GM12891 (cell line): ENCODE measurements around the gene INPPL1. TPM values are rescaled to one million over a fixed set of nuclear protein-coding genes. Genes with fewer than 3 reads are reported as not detected.
"Not testable (repeated sequence)": the region's sequence is repeated elsewhere in the genome, so short reads cannot be mapped to it uniquely, and the experiment has no call there.

ENCODE experiments used
- DNase-seq: peaks from one replicate; pipeline ENCODE4 v3.0.0; 2011; ENCODE audit warnings: low spot score; ENCODE audit not compliant: insufficient read length
- FAIRE-seq: peaks from 2 replicates; lab custom pipeline; 2011; peaks lifted over from hg19 to GRCh38; lab: Jason Lieb, UNC
- PAX5 ChIP-seq: IDR thresholded peaks from 2 replicates; pipeline ENCODE4 v1.6.1; 2011; ENCODE audit warnings: low read length, moderate library complexity, mild to moderate bottlenecking; ENCODE audit not compliant: insufficient read depth, severe bottlenecking
- POLR2A ChIP-seq: IDR thresholded peaks from 2 replicates; pipeline ENCODE4 v1.6.1; 2011; ENCODE audit warnings: low read depth, low read length, control low read depth
- POLR2AphosphoS5 ChIP-seq: IDR thresholded peaks from 2 replicates; pipeline ENCODE4 v1.6.1; 2011; ENCODE audit warnings: low read depth, low read length, control low read depth
- POU2F2 ChIP-seq: IDR thresholded peaks from 2 replicates; pipeline ENCODE4 v1.6.1; 2011; ENCODE audit warnings: low read depth, mild to moderate bottlenecking, control low read depth, low read length, moderate library complexity
- SPI1 ChIP-seq: IDR thresholded peaks from 2 replicates; pipeline ENCODE4 v1.6.1; 2011; ENCODE audit warnings: low read depth, low read length, control low read depth
- TAF1 ChIP-seq: IDR thresholded peaks from 2 replicates; pipeline ENCODE4 v1.6.1; 2011; ENCODE audit warnings: low read depth, low read length, control low read depth
- polyA plus RNA-seq: library from polyadenylated mRNA; unstranded; fragments of >200 nt; gene quantifications from one replicate; pipeline ENCODE4 v1.2.1, GENCODE V29; 2012; ENCODE audit warnings: low read depth, missing spikeins, inconsistent platforms; ENCODE audit not compliant: missing spikeins

The INPPL1 gene
- polyA plus RNA-seq: 59.5 TPM

GRCh38 chr11:72224564-72225410, at the start of gene INPPL1:
TSS of gene INPPL1 (plus strand) at chr11:72224767. CDS start at chr11:72224985, 218 bp downstream.
- DNase-seq: no peak
- FAIRE-seq: peak; percentile 45
- TF ChIP-seq POLR2A (no peak), PAX5 (no peak), TAF1 (no peak), SPI1 (no peak), POU2F2 (no peak), POLR2AphosphoS5 (no peak)

GRCh38 chr11:72177656-72178055, 46.9 kb upstream of the INPPL1 start:
- DNase-seq (no peak), FAIRE-seq (no peak)
- TF ChIP-seq POLR2AphosphoS5 (no peak), TAF1 (no peak), SPI1 (no peak), POLR2A (no peak), POU2F2 (no peak), PAX5 (no peak)

GRCh38 chr11:72179049-72179803, 45.3 kb upstream of the INPPL1 start:
- DNase-seq (no peak), FAIRE-seq (no peak)
- TF ChIP-seq POLR2AphosphoS5 (no peak), POU2F2 (no peak), SPI1 (no peak)

DNA sequence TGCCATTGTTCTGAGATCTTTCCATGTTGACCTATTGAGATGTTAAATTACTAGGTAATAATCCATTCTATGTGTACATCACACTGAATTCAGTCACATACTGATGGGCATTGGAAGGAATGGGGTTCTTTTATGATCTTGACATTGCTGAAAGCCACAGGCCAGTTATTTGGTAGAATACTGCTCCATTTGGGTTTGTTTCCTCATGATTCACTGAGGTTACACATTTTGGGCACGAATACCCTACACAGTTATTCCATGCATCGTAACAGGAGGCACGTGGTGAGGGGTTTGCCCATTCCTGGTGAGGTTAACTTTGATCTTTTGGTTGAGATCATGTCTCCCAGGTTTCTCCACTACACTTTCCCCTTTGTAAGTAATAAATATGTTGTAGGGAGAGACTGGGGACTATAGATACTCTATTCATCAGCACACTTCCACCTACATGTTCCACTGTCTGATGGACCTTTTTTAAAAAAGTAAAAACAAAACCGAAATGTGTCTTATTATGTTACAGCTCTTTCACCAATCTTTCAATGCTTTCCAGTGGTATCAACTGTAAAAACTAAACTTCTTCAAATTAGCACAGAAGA, 44.7 kb upstream of the INPPL1 start:
- DNase-seq (no peak), FAIRE-seq (no peak)
- no peak for TF ChIP-seq PAX5
- no peak for TF ChIP-seq POLR2AphosphoS5
- TF ChIP-seq POU2F2: no peak
- TF ChIP-seq POLR2A: no peak
- TF ChIP-seq TAF1: no peak
- TF ChIP-seq SPI1: no peak

GRCh38 chr11:72180892-72181552, 43.5 kb upstream of the INPPL1 start:
- peak; percentile 16 for FAIRE-seq
- not testable (repeated sequence) for DNase-seq

GRCh38 chr11:72181553-72181958, 43.0 kb upstream of the INPPL1 start:
- not testable (repeated sequence) for DNase-seq, FAIRE-seq

DNA sequence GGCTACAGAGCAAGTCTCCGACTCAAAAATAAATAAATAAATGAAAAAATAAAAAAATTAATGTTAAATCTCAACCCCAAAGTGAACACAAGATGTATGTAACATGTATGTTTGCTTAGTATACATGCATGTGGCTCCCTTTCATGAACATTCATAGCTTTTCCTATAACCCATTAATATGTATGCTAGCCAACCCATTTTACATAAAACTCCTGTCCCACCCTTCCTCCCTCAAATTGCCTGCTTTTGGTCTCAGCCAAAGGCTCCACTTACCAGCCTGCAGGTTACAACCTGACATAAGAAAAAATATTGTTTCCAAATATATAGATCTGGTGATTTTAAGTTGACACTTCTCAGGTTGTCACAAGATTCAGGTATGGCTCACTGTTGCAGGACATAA, 36.3 kb upstream of the INPPL1 start:
- FAIRE-seq (no peak), DNase-seq (no peak)
- TF ChIP-seq TAF1 (no peak), POLR2AphosphoS5 (no peak), POU2F2 (no peak)

- no peak for DNase-seq
Measured at GRCh38 chr11:72189455-72190250, 34.9 kb upstream of the INPPL1 start.

DNA sequence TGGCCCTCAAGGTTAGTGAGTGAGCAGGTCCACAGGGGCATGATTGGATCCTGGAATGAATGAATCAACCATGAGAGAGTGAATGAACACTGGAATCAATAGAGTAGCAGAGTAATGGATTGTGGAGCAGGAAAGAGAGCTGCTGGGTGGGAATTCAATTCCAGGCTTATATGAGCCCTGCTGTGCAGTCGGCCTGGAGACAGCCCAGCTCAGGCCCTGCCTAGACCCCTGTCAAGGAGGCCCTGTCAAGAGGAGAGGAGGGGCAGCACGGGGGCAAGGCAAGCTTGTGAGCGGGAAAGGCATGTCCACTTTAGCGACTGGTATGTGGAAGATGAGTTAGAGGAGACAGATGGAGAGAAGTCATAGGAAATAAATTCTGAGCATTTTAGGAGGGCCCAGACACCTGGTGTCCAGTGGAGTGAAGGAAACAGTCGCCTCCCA, 33.9 kb upstream of the INPPL1 start:
- FAIRE-seq (no peak), DNase-seq (no peak)
- TF ChIP-seq PAX5 (no peak), TAF1 (no peak), SPI1 (no peak), POU2F2 (no peak), POLR2AphosphoS5 (no peak), POLR2A (no peak)

More at GRCh38 chr11:72189455-72190250, 34.9 kb upstream of the INPPL1 start:
- no peak for TF ChIP-seq POLR2AphosphoS5
- no peak for TF ChIP-seq POU2F2
- no peak for TF ChIP-seq SPI1
- no peak for TF ChIP-seq TAF1
- no peak for TF ChIP-seq PAX5
- no peak for TF ChIP-seq POLR2A
- FAIRE-seq: no peak

DNA sequence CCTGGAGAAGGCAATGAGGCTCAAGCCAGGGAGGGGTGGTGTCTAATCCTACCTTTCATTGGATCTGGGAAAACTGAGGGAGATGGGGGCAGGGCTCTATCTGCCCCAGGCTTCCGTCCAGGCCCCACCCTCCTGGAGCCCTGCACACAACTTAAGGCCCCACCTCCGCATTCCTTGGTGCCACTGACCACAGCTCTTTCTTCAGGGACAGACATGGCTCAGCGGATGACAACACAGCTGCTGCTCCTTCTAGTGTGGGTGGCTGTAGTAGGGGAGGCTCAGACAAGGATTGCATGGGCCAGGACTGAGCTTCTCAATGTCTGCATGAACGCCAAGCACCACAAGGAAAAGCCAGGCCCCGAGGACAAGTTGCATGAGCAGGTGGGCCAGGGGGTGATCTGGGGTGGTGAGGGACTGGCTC, 32.6 kb upstream of the INPPL1 start, which contains the start of gene FOLR1:
TSS of gene FOLR1 (plus strand) at position 180 of the 421 bp plus-strand sequence. CDS start at position 214, 34 bp downstream.
- FAIRE-seq (no peak), DNase-seq (no peak)

More for the DNA sequence above, 32.6 kb upstream of the INPPL1 start, which contains the start of gene FOLR1:
- TF ChIP-seq PAX5 (no peak), POLR2AphosphoS5 (no peak), POLR2A (no peak), SPI1 (no peak), POU2F2 (no peak), TAF1 (no peak)
